Left renal cortex interstitium (tissue), 4 donors: ENCODE data around the gene PROX1. TPM values are rescaled to one million over a fixed set of nuclear protein-coding genes. Genes with fewer than 3 reads are reported as not detected.

ENCODE experiments used
- DNase-seq, 4 donors: peaks; one replicate each; pipeline ENCODE4 v3.0.0-alpha.2; 2013; ENCODE audit warnings: low read depth in 4 of 4, low spot score in 2 of 4, missing footprints in 1 of 4
- polyA plus RNA-seq, 4 donors: library from polyadenylated mRNA; unstranded; fragments of 120-200 nt; gene quantifications; one replicate each; pipeline ENCODE4 v1.2.1, GENCODE V29; 2013; ENCODE audit not compliant: insufficient read length in 4 of 4

PROX1 gene
- polyA plus RNA-seq, 4 donors = 6.1 to 8.4 (median 8.0) TPM

DNA sequence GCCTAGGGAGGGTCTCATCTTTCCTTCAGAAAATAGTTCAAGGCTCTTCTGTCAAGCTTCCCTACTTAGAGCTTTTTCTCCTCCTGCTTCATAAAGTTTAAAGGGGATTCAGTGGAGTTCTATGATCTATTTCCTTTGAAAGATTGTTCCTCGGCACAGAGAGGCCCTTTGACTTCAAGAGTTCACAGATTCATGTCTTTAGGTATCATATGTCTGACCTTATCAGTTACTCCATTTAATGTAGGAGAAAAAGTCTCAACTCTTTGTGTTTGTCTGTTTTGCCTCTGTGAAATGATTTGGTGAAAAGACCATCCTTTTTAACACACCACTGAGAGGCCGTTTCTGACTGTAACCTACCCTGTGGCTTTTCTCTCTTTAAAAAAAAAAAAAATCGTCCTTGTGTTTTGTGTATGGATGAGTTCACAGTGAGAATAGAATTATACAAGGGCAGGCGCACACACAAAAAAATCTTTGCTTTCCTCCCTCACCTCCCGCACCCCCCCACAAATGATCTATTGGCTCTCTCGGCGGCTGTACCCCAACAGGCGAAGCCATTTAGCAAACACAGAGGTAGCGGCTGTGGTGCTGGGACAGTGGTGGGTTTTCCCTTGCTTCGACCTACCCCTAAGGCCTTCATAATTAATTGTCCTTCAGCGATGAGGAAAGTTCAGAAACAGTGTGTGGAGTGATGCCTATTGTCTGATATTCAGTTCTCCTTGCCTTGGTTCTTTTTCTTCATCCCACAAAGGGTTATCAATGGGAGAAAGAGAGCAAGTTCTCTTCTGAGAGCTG lies 29.6 kb downstream of the PROX1 start:
- no peak for DNase-seq

DNA sequence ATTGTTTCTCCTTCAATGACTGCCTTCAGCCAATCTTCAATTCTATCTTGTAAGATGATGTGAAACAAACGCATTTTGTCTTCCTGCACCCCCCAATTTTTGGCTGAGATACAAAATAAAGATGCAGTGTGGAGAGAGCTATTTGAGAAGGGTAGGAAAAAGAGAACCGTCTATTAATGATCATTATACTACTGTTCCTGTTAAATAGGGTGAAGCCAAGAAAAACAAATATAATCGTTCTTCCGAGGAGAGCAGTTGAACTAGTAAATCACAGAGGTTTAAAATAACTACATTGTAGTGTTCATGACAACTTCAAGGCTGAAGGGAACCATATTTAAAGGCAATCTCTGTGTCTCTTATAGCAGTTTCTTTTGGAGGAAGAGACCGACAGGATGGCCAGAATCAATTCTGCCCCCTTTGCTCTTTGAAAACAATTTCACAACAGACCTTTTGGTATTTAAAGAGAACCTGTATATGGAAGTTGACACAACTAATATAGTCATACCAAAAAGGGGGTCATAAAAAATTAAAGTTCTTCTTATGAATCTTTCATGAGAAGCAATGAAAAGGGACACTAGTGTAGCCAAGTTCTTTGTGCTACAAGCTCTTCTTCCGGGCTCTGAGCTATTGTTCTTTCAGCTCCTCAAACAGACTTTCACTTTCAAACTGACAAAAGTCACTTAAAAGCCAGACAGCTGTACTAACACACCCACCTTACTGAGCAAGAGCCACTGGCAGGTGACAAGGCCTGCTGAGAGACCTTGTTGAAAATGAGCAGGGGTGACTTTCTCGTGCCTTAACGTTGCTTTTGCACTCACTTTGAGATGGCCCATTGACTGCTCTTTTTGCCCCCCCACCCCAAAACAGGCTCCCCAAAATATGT lies 30.9 kb downstream of the PROX1 start:
- DNase-seq = no peak

DNA sequence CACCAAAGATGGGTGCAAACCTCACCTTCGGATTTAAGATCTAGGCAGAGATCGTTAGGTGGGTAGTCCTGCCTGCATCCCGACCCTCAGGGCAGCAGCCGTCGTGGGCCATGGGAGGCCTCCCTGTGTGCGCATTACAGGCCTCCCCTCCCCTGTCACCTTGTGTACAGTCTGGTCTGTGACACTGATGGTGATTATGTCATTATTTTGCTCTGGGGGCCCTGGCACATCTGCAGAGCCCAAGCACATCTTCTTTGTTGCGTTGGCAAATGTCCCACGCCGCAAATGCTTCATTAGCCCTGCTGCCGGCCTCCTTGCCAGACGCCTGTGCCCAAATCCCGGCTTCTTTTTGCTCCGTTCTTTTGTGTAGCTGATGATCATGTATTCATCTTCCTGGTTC lies 31.7 kb downstream of the PROX1 start:
- no peak for DNase-seq

DNA sequence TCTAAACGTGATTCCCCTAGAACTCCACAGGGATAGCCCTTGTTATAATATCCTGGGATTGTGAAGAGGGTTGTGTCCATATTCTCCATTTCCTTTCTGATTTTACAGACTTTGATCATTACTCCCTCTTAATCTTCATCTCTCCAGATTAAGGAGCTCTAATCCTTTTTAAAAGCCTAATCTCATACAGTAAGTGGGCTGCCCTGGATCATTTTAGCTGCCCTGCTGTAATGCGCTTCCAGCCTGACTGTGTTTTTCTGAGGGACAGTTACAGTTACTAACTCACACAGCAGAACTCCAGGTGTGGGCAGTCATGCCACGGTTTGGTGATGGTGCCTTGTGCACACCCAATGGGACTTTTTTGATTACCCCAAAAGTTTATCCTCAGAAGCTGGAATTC lies 33.5 kb downstream of the PROX1 start:
- DNase-seq = no peak

DNA sequence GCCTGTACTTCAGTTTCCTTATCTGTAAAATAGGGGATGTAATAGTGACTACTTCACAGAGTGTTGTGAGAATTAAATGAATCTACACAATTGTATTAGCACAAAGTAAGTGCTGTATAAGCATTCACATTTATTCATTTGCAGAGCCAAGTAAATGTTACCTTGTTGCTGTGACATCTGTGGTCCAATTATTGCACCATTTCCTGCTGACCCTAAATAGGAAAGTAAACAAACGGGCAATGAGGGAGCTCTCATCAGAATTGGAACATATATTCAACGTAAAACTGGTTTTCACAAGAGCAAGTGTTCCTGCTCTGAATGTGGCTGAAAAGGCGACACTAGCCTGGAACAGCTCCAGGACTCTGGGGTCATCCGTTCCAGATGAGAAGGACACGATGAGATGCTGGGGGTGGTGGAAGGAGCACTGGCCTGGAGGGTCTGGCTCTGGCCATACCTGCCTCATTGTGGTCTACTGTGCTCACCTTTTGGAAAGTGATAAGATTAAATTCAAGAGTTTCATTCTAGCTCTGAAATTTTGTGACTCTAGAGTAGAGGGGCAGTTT lies 34.5 kb downstream of the PROX1 start:
- no peak for DNase-seq

DNA sequence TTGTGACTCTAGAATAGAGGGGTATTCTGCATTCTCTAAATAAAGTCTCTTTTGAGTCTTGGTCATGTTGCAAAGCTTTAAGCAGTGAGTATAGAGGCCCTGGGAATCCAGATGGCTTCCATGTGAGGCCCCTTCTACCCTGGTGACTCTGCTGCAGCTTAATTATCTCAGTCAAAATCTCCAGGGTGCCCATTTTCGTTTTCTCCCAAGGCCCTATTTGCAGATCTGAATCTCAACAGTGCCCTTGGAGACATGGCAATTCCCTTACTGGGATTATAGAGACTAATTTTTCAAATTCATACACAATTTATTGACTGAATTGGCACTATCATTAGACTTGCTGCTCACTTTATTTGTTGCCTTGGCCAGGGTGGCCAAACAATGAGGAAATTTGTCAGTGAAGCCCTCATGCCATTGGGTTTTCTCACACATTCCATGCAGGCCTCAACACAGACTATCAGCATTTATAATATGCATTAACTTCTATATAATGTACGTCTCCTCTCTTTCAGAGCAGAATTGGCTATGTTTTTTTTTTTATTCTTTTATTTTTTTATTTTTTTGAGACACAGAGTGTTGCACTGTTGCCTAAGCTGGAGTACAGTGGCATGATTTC lies 35.1 kb downstream of the PROX1 start:
- DNase-seq = no peak

DNA sequence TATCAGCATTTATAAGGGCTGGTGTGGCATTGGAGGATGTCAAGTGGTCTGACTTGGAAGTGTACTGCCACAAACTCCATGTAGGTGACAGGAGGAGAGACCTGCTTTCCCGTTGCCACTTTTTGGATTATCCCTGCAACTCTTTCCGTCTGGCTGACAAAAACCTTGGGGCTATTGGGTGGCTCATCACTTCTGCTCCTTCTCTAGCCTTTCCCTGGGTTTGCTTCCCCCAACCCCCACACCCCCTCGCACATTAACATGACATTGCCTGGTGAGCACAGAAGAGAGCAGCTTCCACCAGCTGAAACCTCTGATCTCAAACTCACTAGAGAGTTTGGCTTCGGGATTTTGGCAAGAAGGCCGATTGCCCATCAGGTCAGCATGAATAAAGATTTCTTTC lies 39.2 kb downstream of the PROX1 start:
- no peak for DNase-seq

DNA sequence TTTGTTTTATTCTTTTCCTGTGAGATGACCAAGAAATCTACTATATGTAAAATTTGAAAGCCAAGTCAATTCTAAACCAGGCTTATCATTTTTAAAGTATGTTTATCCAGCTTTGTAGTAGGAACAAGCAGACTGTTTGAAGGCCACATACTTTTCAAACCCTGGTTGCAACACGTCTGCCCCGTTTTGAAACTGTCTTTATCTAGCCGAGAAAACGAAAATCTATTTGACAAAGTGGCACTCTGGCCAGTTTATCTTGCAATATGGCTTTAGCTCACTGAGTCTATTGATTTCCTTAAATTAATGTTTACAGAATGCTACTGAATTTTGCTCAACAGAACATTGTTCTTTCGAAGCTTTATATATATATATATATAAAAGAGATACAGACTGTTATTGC lies 39.7 kb downstream of the PROX1 start:
- no peak for DNase-seq

DNA sequence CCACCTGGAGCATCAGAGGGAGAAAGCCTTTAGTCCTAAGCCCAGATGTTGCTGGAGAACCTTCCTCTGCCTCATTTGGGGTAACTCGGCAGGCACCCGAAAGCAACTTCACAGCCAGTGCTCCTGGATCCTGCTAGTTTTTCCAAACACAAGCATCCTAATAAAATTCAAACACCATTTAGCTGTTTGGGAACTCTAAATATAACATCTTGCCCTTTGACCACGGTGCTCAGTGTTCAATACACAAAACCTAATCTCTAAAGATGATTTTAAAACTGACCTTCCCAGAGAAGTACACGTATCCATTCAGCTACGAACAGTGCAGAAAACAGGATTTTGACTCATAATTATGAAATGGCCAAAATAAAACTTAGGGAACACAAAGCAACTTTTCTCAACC lies 40.3 kb downstream of the PROX1 start:
- no peak for DNase-seq

DNA sequence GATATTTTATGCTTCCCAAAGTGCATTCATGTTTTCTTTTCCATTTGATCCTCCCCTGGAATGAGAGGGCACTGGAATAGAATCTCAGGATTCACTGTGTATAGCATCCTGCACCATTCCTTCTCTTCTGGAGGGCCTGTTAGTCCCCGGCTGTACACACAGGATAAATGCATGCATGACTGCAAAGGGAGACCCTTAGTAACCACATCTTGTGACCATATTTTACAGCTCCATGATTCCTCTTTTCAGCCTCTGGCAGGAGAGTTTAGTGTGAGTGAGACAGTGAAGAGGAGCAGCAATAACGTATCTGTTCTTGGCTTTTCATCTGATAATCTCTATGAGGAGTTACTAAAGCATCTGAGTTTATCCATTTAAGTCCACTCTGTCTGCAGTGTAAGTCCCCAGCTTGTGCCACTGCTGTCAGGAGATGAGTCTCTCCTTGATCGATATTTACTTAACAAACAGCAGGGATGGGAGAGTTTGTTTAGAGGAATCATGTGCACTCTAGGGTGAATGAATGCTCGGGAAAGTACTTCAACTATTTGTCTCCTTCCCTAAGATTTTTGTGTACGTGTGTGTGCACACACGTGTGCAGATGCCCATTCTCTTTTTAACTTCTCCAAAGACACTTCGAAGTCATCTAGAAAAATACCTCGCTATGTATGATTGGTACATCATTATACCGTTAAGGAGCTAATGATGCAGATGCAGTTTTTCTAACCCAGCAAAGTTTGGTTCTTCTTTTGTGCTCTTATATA lies 41.1 kb downstream of the PROX1 start:
- DNase-seq = no peak

DNA sequence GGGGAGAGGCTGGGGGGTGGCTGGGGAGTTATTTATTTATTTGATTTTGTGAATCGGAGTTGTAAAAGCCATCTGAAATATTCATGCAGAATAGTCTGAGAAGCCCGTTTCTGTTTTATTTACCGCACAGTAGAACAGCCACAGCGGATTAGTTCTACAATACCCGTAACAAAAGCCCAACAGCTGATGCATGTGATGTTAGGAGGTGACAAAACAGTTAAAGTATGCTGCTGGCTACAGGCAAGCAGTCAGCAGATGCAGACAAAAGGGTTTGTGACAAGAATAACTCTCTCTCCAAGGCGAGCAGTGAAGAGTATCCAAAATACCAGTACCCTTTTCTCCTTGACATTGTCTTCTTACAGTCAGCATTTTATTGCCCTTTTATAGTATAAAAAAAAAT lies 42.0 kb downstream of the PROX1 start:
- no peak for DNase-seq

DNA sequence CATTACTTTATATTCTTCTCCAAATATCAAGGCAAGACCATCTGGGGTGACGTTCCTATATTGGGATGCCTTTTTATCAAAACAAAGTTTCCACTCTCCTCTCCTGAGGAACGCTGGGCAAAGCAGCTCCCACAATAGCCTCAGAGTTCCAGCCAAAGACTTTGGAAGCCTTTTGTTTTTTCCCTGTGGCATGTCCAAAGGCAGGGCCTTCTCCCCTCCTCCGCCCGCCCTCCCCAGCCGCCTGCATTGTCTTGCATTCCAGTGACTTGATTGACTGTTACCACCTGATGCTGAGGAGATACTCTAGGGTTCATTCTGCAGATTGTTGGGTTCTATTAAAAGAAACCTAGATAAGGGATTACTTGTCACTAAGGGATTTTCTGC lies 43.5 kb downstream of the PROX1 start:
- DNase-seq = no peak

DNA sequence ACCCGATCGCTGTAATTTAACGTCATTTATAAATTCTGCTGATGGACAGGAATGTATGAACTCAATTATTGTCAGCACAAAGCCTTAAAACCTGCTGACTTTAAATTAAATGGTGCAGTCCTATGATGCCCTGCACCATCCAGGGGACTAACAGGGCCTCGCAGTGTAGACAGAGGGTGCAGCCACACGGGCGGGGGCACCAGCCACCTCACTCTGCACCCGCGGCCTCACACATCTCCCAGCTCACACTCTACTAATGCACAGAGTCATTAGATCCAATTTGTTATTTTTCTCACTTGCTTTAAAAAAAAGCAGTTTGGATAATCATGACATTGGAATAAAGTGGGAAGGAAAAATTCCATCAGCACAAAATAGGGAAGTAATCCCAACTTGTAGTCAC lies 49.7 kb downstream of the PROX1 start:
- DNase-seq = no peak

DNA sequence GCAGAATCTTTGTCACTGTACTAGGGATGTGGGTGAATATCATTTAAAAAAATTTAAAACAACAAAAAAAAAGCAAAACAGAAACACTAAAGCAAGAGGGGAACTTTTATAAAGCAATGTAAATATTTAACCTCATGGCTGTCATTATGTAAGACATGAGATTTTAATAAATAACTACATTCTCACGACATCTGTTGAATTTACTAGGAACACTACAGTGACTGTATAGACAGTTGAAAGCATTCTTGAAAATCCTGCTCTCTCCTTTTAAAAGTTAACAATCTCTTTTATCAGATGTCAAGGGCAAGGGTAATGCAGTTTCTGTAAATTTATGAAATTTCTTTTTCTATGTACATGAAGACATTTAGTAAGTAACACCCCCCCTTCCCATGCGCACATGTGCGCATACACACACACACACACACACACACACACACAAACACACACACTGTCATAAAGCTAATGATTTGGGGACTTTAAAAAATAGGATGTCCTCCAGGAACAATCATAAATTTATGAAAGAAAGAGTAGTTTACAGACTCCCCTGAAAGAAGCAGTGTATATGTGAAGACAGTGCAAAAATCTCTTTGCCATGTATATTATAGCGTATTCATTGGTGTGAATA lies 51.7 kb downstream of the PROX1 start:
- DNase-seq = no peak

DNA sequence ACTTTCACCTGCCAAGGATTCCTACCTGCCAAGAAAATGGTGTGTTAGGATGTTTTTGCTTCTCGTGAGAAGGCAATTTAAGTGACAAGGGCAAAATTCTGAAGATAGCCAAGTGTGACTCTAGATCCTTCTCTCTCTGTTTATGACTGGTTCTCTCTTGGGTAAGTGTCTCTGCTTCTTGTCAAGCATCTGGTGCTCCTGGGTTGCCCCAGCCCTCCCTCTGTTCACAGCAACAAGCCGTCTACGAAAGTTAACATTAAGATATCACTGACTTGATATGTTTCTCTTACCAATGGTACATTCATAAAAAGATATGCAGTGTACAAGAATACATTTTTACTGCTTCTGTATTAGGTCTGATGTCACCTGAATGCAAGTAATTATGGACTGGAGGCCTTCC lies 55.4 kb downstream of the PROX1 start:
- DNase-seq = no peak

DNA sequence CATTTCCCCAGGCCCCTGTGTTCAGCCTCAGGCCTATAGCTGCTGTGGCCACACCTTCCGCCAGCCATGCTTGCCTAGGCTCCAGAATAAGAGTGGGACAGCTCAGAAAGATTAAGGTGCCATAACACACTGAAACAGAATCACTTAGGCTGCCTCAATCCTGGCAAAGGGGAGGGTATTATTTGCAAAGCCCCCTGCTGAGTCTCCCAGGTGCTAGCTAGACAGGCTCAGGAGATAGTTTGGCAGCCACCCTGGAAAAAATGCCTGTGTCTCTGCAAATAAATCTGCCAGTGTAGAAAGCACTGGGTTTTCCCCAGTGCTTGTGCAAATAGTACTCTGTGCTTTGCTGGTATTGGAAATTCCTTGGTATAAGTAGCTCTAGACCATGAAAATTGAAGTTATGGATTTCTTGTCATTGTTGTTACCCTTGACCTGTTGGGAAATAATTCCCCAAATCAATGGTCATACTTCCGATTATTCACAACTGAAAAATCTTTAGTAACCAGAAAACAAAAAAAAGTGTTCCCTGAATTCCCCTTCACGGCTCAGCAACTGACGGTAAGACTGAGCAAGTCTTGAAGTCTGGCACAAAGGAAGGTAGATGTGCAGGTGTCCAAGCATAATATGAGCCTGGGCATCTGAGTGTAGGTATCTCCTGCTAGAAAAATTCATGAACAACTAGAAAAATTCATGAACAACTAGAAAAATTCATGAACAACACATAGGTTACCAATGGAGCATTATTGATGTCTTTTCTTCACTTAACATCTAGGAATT lies 56.9 kb downstream of the PROX1 start:
- DNase-seq = no peak

DNA sequence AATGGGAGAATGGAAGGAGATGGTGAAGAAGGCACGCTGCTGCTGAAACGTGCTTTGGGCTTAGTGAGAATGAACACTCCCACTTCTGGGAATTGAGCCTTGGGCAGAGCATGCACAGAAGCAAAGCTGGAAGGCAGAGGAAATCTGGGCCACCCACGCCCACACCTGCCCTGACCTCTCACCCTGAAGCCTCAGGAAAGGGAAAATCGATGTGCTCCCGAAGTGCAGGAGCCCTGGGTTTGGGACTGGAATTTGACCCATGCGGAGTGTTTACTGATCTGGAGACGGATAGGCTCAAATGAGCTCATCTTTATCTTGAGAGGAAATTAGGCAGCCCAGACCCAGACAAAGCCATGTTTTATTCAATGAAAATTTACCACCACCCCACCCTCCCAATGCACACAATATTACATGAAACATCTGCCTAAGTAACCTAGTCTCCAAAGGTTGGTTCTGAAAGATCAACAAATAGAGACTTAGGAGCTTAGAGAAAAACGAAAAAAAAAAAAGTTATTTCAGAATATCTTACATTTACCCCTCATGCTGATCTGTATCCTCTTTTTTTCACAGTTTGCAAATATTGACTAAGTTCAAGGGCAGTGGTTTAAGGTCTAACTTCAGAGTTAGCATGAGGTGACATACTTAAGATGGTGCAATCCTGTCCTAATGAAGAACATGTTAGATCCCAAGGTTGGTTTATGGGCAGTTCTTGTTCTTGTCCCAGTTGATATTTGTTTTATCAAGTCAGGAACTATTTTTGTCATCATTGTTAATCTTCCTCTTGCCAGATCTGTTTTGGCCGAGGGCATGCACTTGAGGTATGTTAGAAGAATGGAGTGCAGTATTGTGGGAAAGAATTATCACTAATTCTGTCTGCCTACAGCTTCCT lies 63.0 kb downstream of the PROX1 start:
- no peak for DNase-seq

DNA sequence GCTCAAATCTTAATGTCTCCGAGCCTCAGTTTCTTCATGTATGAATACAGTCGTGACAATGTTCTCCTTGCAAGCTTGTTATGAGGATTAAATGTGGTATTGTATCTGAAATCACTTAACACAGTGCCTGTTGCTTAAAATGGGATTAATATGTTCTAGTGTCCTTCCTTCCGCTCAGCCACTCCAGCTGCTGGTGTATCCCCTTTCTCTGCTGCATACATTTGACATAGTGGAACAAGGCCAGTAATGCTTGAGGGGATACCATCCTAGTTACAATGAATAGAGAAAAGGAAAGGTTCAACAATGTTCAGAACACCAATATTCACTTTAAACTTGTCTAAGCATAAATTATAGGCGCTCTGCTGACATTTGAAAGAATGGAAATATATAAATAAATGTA lies 64.0 kb downstream of the PROX1 start:
- DNase-seq = no peak
